Keratinocyte (primary cell): ENCODE measurements around the gene TMEM18. TPM values are rescaled to one million over a fixed set of nuclear protein-coding genes. Genes with fewer than 3 reads are reported as not detected.

Experiments used
- DNase-seq: peaks from one replicate; pipeline ENCODE4 v3.0.0-alpha.2; 2011; ENCODE audit warnings: low read depth, missing footprints, low spot score
- FAIRE-seq: peaks from 2 replicates; lab custom pipeline; 2011; peaks lifted over from hg19 to GRCh38; lab: Jason Lieb, UNC
- H2AFZ ChIP-seq: 2 replicates; pipeline ENCODE4 v1.6.0; 2012; ENCODE audit warnings: low read length, control low read depth, inconsistent platforms; ENCODE audit not compliant: control insufficient read depth
- H3K27ac ChIP-seq: 2 replicates; pipeline ENCODE4 v1.5.1; 2011; ENCODE audit warnings: low read length; ENCODE audit not compliant: control insufficient read depth, insufficient read depth
- H3K27me3 ChIP-seq: 3 replicates; pipeline ENCODE4 v1.6.0; 2011; ENCODE audit warnings: low read length; ENCODE audit not compliant: control insufficient read depth, insufficient read depth; ENCODE audit errors: extremely low read depth
- H3K36me3 ChIP-seq, 2 experiments: 2 replicates in 1 of 2; 3 replicates in 1 of 2; pipeline ENCODE4 v1.5.1; 2011; ENCODE audit warnings: low read length in 2 of 2, mild to moderate bottlenecking in 1 of 2; ENCODE audit not compliant: control insufficient read depth in 2 of 2, insufficient read depth in 2 of 2; ENCODE audit errors: extremely low read depth in 1 of 2
- H3K4me1 ChIP-seq: 3 replicates; pipeline ENCODE4 v1.5.1; 2011; ENCODE audit warnings: low read length; ENCODE audit not compliant: control insufficient read depth, insufficient read depth; ENCODE audit errors: extremely low read depth
- H3K4me2 ChIP-seq: 3 replicates; pipeline ENCODE4 v1.6.0; 2011; ENCODE audit warnings: low read depth, low read length; ENCODE audit not compliant: control insufficient read depth, insufficient read depth; ENCODE audit errors: extremely low read depth
- H3K4me3 ChIP-seq, 3 experiments: fragments of 200-600 bp in 1 of 3; sonication (generic) in 1 of 3; 2 replicates in 2 of 3; 3 replicates in 1 of 3; pipeline ENCODE4 v1.5.1; 2011 to 2016; ENCODE audit warnings: low read length in 3 of 3, mild to moderate bottlenecking in 3 of 3, control low read depth in 2 of 3, inconsistent platforms in 1 of 3, low read depth in 1 of 3, mixed read lengths in 1 of 3, mixed run types in 1 of 3, moderate library complexity in 1 of 3; ENCODE audit not compliant: control insufficient read depth in 2 of 3, insufficient read depth in 2 of 3; ENCODE audit errors: extremely low read depth in 1 of 3
- H3K79me2 ChIP-seq: 2 replicates; pipeline ENCODE4 v1.6.0; 2012; ENCODE audit warnings: low read length; ENCODE audit not compliant: control insufficient read depth, insufficient read depth
- H3K9ac ChIP-seq: 3 replicates; pipeline ENCODE4 v1.6.0; 2011; ENCODE audit warnings: low read length; ENCODE audit not compliant: control insufficient read depth, insufficient read depth; ENCODE audit errors: extremely low read depth
- H3K9me1 ChIP-seq: 3 replicates; pipeline ENCODE4 v1.6.0; 2011; ENCODE audit warnings: low read length; ENCODE audit not compliant: control insufficient read depth, insufficient read depth; ENCODE audit errors: extremely low read depth
- H3K9me3 ChIP-seq: 2 replicates; pipeline ENCODE4 v1.5.1; 2012; ENCODE audit warnings: low read depth, low read length; ENCODE audit not compliant: control insufficient read depth
- H4K20me1 ChIP-seq: 3 replicates; pipeline ENCODE4 v1.6.0; 2011; ENCODE audit warnings: low read length; ENCODE audit not compliant: control insufficient read depth, insufficient read depth; ENCODE audit errors: extremely low read depth
- CTCF ChIP-seq, 3 experiments: IDR thresholded peaks in 1 of 3; conservative IDR thresholded peaks in 1 of 3; optimal IDR thresholded peaks in 1 of 3; 2 replicates in 2 of 3; 3 replicates in 1 of 3; pipeline versions ENCODE3 to v1.5.1; 2011; ENCODE audit warnings: low read length in 3 of 3, mild to moderate bottlenecking in 3 of 3, moderate library complexity in 2 of 3, control low read depth in 1 of 3, inconsistent platforms in 1 of 3; ENCODE audit not compliant: insufficient read depth in 2 of 3; ENCODE audit errors: extremely low read depth in 1 of 3
- EZH2 ChIP-seq: IDR thresholded peaks from one replicate; pipeline ENCODE4 v1.6.1; 2012; ENCODE audit warnings: inconsistent platforms, mild to moderate bottlenecking, low read length, moderate library complexity
- dilution Hi-C: fragments of 300-500 bp; cut with MboI; formaldehyde crosslinking; loops from one replicate; pipeline ENCODE4 v1.7.0; 2020; ENCODE audit warnings: low sequenced_read_pairs; ENCODE audit not compliant: extremely low pct_ligation_motif_present
- polyA plus RNA-seq, 5 experiments: library from polyadenylated mRNA; depleted of rRNA in 3 of 5; stranded (reverse) in 3 of 5; stranded (forward) in 1 of 5; unstranded in 1 of 5; fragments of >200 nt; gene quantifications; 1 replicate in 1 of 5; 2 replicates in 3 of 5; 3 replicates in 1 of 5; pipeline versions ENCODE4 v1.2.1 to v1.2.3, GENCODE V29; 2011 to 2012; ENCODE audit warnings: missing spikeins in 2 of 5, low read depth in 1 of 5, low replicate concordance in 1 of 5

The TMEM18 gene
- polyA plus RNA-seq, 1 donor (not counting 4 experiments of a cell fraction or from before 2014, with no cell fraction given), result 27.7 TPM

GRCh38 chr2:719191-719590 lies 42.0 kb upstream of the TMEM18 start:
- H2AFZ ChIP-seq, result no peak overlapping the region
- no peaks in the 10 kb centered on the region for H3K9me1 ChIP-seq
- H3K4me2 ChIP-seq, result no peak overlapping the region
- TF ChIP-seq EZH2 (no peak), CTCF (optimal IDR thresholded peaks at IDR 0.05 in 1 of 3, IDR thresholded peaks at IDR 0.05 in 1 of 3, conservative IDR thresholded peaks at IDR 0.05 in 1 of 3; ENCODE audit: extremely low read depth in 1 of 3, insufficient read depth in 2 of 3, low read length in 3 of 3) (no peak)
- no peaks in the 10 kb centered on the region for H4K20me1 ChIP-seq
- H3K27ac ChIP-seq, result no peak overlapping the region
- H3K4me1 ChIP-seq, result no peaks in the 10 kb centered on the region
- H3K9me3 ChIP-seq, result no peaks in the 10 kb centered on the region
- no peaks in the 10 kb centered on the region for H3K79me2 ChIP-seq
- DNase-seq (no peak), FAIRE-seq (no peak)
- no peak overlapping the region for H3K4me3 ChIP-seq
- dilution Hi-C loops, result no loop called here
- H3K36me3 ChIP-seq, result no peaks in the 10 kb centered on the region
- no peak overlapping the region for H3K9ac ChIP-seq
- H3K27me3 ChIP-seq, result no peaks in the 10 kb centered on the region

GRCh38 chr2:717661-718060 lies 40.5 kb upstream of the TMEM18 start:
- H3K4me1 ChIP-seq, result no peaks in the 10 kb centered on the region
- no peaks in the 10 kb centered on the region for H3K36me3 ChIP-seq
- no peak overlapping the region for H3K4me3 ChIP-seq
- no peaks in the 10 kb centered on the region for H3K79me2 ChIP-seq
- DNase-seq (no peak), FAIRE-seq (no peak)
- H4K20me1 ChIP-seq, result no peaks in the 10 kb centered on the region
- H3K9ac ChIP-seq, result no peak overlapping the region
- H3K27ac ChIP-seq, result no peak overlapping the region
- H3K9me1 ChIP-seq, result no peaks in the 10 kb centered on the region
- H2AFZ ChIP-seq, result no peak overlapping the region
- TF ChIP-seq EZH2 (no peak), CTCF (optimal IDR thresholded peaks at IDR 0.05 in 1 of 3, IDR thresholded peaks at IDR 0.05 in 1 of 3, conservative IDR thresholded peaks at IDR 0.05 in 1 of 3; ENCODE audit: extremely low read depth in 1 of 3, insufficient read depth in 2 of 3, low read length in 3 of 3) (no peak)
- H3K9me3 ChIP-seq, result no peaks in the 10 kb centered on the region
- no peak overlapping the region for H3K4me2 ChIP-seq
- no peaks in the 10 kb centered on the region for H3K27me3 ChIP-seq
- dilution Hi-C loops, result no loop called here
